ENCODE results near the gene RAI1.

Gene RAI1

GRCh38 chr17:17701658-17702057, 20.4 kb downstream of the RAI1 start:
- no peak for DNase-seq

- DNase-seq, result no peak
Observed at GRCh38 chr17:17702449-17703139, 21.3 kb downstream of the RAI1 start.

- no peak for DNase-seq
Observed at GRCh38 chr17:17703140-17703919, 22.1 kb downstream of the RAI1 start.

- DNase-seq, result no peak
Observed at GRCh38 chr17:17704931-17705330, 23.7 kb downstream of the RAI1 start.

GRCh38 chr17:17706140-17707060, 25.1 kb downstream of the RAI1 start:
- DNase-seq, result no peak

GRCh38 chr17:17708295-17708694, 27.0 kb downstream of the RAI1 start:
- no peak for DNase-seq

- DNase-seq, result no peak
Observed at GRCh38 chr17:17708816-17709215, 27.6 kb downstream of the RAI1 start.

GRCh38 chr17:17709815-17710321, 28.6 kb downstream of the RAI1 start:
- DNase-seq, result no peak

GRCh38 chr17:17710355-17710727, 29.1 kb downstream of the RAI1 start:
- DNase-seq, result no peak

- DNase-seq, result no peak
Observed at GRCh38 chr17:17710728-17711541, 29.7 kb downstream of the RAI1 start.

GRCh38 chr17:17711641-17712162, 30.4 kb downstream of the RAI1 start:
- no peak for DNase-seq

GRCh38 chr17:17712268-17712924, 31.1 kb downstream of the RAI1 start:
- DNase-seq, result no peak

- no peak for DNase-seq
Observed at GRCh38 chr17:17713839-17714238, 32.6 kb downstream of the RAI1 start.

GRCh38 chr17:17714261-17714866, 33.1 kb downstream of the RAI1 start:
- no peak for DNase-seq

GRCh38 chr17:17714879-17715278, 33.6 kb downstream of the RAI1 start:
- DNase-seq, result no peak

- no peak for DNase-seq
Observed at GRCh38 chr17:17716837-17717523, 35.7 kb downstream of the RAI1 start.

- no peak for DNase-seq
Observed at GRCh38 chr17:17718251-17718650, 37.0 kb downstream of the RAI1 start.

GRCh38 chr17:17719199-17719940, 38.1 kb downstream of the RAI1 start:
- DNase-seq, result no peak

GRCh38 chr17:17719966-17720543, 38.8 kb downstream of the RAI1 start:
- no peak for DNase-seq

Data from activated CD4-positive, alpha-beta T cell treated with anti-CD3 and anti-CD28 coated beads for 4 hours (primary cell).